Body of pancreas (tissue), 4 donors: ENCODE measurements around the gene FLNC.

ENCODE experiments used
- CTCF ChIP-seq, 7 experiments: fragments of 450-650 bp in 4 of 7; fragments of 200-600 bp in 3 of 7; sonication (generic) in 3 of 7; IDR thresholded peaks; one replicate each; pipeline ENCODE4 v1.5.1; 2016 to 2019; ENCODE audit warnings: antibody characterized with exemption in 7 of 7
- POLR2A ChIP-seq, 3 donors: fragments of 450-650 bp; IDR thresholded peaks; one replicate each; pipeline ENCODE4 v1.6.1; 2016; ENCODE audit warnings: antibody characterized with exemption in 3 of 3, mild to moderate bottlenecking in 2 of 3

GRCh38 chr7:128867842-128868623 is 37.8 kb downstream of the FLNC start:
- TF ChIP-seq CTCF (IDR thresholded peaks at IDR 0.05): no peak
- TF ChIP-seq POLR2A (IDR thresholded peaks at IDR 0.05): no peak
